ENCODE data around the gene RAP1GAP2.

RAP1GAP2 gene

GRCh38 chr17:2932946-2933345, 136.7 kb downstream of the RAP1GAP2 start:
- no peak overlapping the region for H3K4me3 ChIP-seq (ENCODE audit: low read length)
- no peaks in the 10 kb centered on the region for H3F3A ChIP-seq (ENCODE audit: insufficient read depth, low read length)
- H3K27me3 ChIP-seq (replicated peaks; ENCODE audit: insufficient read depth, low read length): peaks cover 53% of the 10 kb centered on the region
- H3K4me2 ChIP-seq (ENCODE audit: low read depth, low read length): no peak overlapping the region
- DNase-seq: no peak
- H2AFZ ChIP-seq (ENCODE audit: low read length): no peak overlapping the region
- no peak for TF ChIP-seq CTCF (IDR thresholded peaks at IDR 0.05; ENCODE audit: low read length)
- H3K4me1 ChIP-seq (ENCODE audit: low read length): no peaks in the 10 kb centered on the region
- no peaks in the 10 kb centered on the region for H3K36me3 ChIP-seq (replicated peaks; ENCODE audit: insufficient read depth, low read length)
- H4K20me1 ChIP-seq (ENCODE audit: insufficient read depth, low read length): no peaks in the 10 kb centered on the region
- no peak overlapping the region for H3K27ac ChIP-seq (ENCODE audit: low read length)
- no peaks in the 10 kb centered on the region for H3K79me2 ChIP-seq (ENCODE audit: low read length)
- no peak overlapping the region for H3K9ac ChIP-seq (ENCODE audit: low read length)
- no peaks in the 10 kb centered on the region for H3K9me3 ChIP-seq (replicated peaks; ENCODE audit: insufficient read depth, low read length)
- H3K9me2 ChIP-seq (replicated peaks; ENCODE audit: insufficient read depth, low read length): no peaks in the 10 kb centered on the region

- H3K9me3 ChIP-seq (replicated peaks; ENCODE audit: insufficient read depth, low read length): no peaks in the 10 kb centered on the region
Measured at GRCh38 chr17:2933606-2934005, 137.4 kb downstream of the RAP1GAP2 start.

GRCh38 chr17:2935632-2936031, 139.4 kb downstream of the RAP1GAP2 start:
- H3K9me2 ChIP-seq (replicated peaks; ENCODE audit: insufficient read depth, low read length): no peaks in the 10 kb centered on the region
- no peak for DNase-seq
- no peak overlapping the region for H3K27ac ChIP-seq (ENCODE audit: low read length)
- no peaks in the 10 kb centered on the region for H3K79me2 ChIP-seq (ENCODE audit: low read length)
- no peaks in the 10 kb centered on the region for H3K9me3 ChIP-seq (replicated peaks; ENCODE audit: insufficient read depth, low read length)
- no peaks in the 10 kb centered on the region for H3F3A ChIP-seq (ENCODE audit: insufficient read depth, low read length)
- H4K20me1 ChIP-seq (ENCODE audit: insufficient read depth, low read length): no peaks in the 10 kb centered on the region
- TF ChIP-seq EZH2phosphoT487 (IDR thresholded peaks at IDR 0.05; ENCODE audit: low read length) (no peak), CTCF (IDR thresholded peaks at IDR 0.05; ENCODE audit: low read length) (no peak), EZH2 (optimal IDR thresholded peaks at IDR 0.05; ENCODE audit: low read depth, low read length) (no peak)
- H3K4me1 ChIP-seq (ENCODE audit: low read length): no peaks in the 10 kb centered on the region
- no peaks in the 10 kb centered on the region for H3K36me3 ChIP-seq (replicated peaks; ENCODE audit: insufficient read depth, low read length)
- H3K9ac ChIP-seq (ENCODE audit: low read length): no peak overlapping the region
- H3K27me3 ChIP-seq (replicated peaks; ENCODE audit: insufficient read depth, low read length): peaks cover 73% of the 10 kb centered on the region
- no peak overlapping the region for H3K4me3 ChIP-seq (ENCODE audit: low read length)
- H2AFZ ChIP-seq (ENCODE audit: low read length): no peak overlapping the region
- H3K4me2 ChIP-seq (ENCODE audit: low read depth, low read length): no peak overlapping the region

More at GRCh38 chr17:2933606-2934005, 137.4 kb downstream of the RAP1GAP2 start:
- no peak overlapping the region for H2AFZ ChIP-seq (ENCODE audit: low read length)
- H3K4me3 ChIP-seq (ENCODE audit: low read length): no peak overlapping the region
- peaks cover 57% of the 10 kb centered on the region for H3K27me3 ChIP-seq (replicated peaks; ENCODE audit: insufficient read depth, low read length)
- no peaks in the 10 kb centered on the region for H3K9me2 ChIP-seq (replicated peaks; ENCODE audit: insufficient read depth, low read length)
- no peaks in the 10 kb centered on the region for H3K4me1 ChIP-seq (ENCODE audit: low read length)
- H3K9ac ChIP-seq (ENCODE audit: low read length): no peak overlapping the region
- H4K20me1 ChIP-seq (ENCODE audit: insufficient read depth, low read length): no peaks in the 10 kb centered on the region
- TF ChIP-seq EZH2 (optimal IDR thresholded peaks at IDR 0.05; ENCODE audit: low read depth, low read length) (no peak), CTCF (IDR thresholded peaks at IDR 0.05; ENCODE audit: low read length) (no peak), EZH2phosphoT487 (IDR thresholded peaks at IDR 0.05; ENCODE audit: low read length) (no peak)
- no peak for DNase-seq
- H3K4me2 ChIP-seq (ENCODE audit: low read depth, low read length): no peak overlapping the region
- no peaks in the 10 kb centered on the region for H3K36me3 ChIP-seq (replicated peaks; ENCODE audit: insufficient read depth, low read length)
- H3K27ac ChIP-seq (ENCODE audit: low read length): no peak overlapping the region
- no peaks in the 10 kb centered on the region for H3K79me2 ChIP-seq (ENCODE audit: low read length)
- H3F3A ChIP-seq (ENCODE audit: insufficient read depth, low read length): no peaks in the 10 kb centered on the region

All from MM.1S (cell line).